A673 (cell line): ENCODE results near the gene DMXL1. TPM values are rescaled to one million over a fixed set of nuclear protein-coding genes. Genes with fewer than 3 reads are reported as not detected.

ENCODE experiments used
- BruUV-seq: library from RNA; stranded (reverse); fragments of 400-500 nt; replicated peaks from 2 replicates; lab custom pipeline; 2021; lab: Mats Ljungman, UMichigan
- CTCF ChIA-PET: fragments of 300-600 bp; sonication (Branson Sonifier 250); formaldehyde crosslinking; loops from one replicate; lab custom pipeline; 2022; ENCODE audit warnings: antibody characterized with exemption; lab: Charles Lee
- POLR2A ChIA-PET: fragments of 300-600 bp; sonication (Branson Sonifier 250); formaldehyde crosslinking; loops from one replicate; lab custom pipeline; 2022; ENCODE audit warnings: antibody characterized with exemption; ENCODE audit not compliant: low non-redundant PET; lab: Charles Lee
- DNase-seq: peaks from one replicate; pipeline ENCODE4 v3.0.0-alpha.2; 2015; ENCODE audit warnings: low spot score
- H3K27ac ChIP-seq: fragments of 200-600 bp; sonication (generic); 2 replicates; pipeline ENCODE4 v1.5.1; 2016; ENCODE audit warnings: mixed run types, low read depth, mild to moderate bottlenecking, mixed read lengths, antibody characterized with exemption, low read length; ENCODE audit not compliant: poor library complexity, severe bottlenecking
- H3K27me3 ChIP-seq: fragments of 200-600 bp; sonication (generic); replicated peaks from 2 replicates; pipeline ENCODE4 v1.6.1; 2017; ENCODE audit warnings: mixed run types, low read depth, mild to moderate bottlenecking, mixed read lengths, antibody characterized with exemption, low read length; ENCODE audit not compliant: insufficient read depth, poor library complexity
- H3K36me3 ChIP-seq: fragments of 200-600 bp; sonication (generic); 2 replicates; pipeline ENCODE4 v1.6.1; 2016; ENCODE audit warnings: mixed run types, mild to moderate bottlenecking, mixed read lengths, antibody characterized with exemption, low read length; ENCODE audit not compliant: insufficient read depth, poor library complexity, severe bottlenecking
- H3K4me1 ChIP-seq: fragments of 200-600 bp; sonication (generic); 2 replicates; pipeline ENCODE4 v1.6.1; 2017; ENCODE audit warnings: mixed run types, mild to moderate bottlenecking, mixed read lengths, antibody characterized with exemption, low read length; ENCODE audit not compliant: insufficient read depth, poor library complexity, severe bottlenecking
- H3K4me3 ChIP-seq: fragments of 200-600 bp; sonication (generic); 2 replicates; pipeline ENCODE4 v1.5.1; 2016; ENCODE audit warnings: low read depth, mixed run types, mild to moderate bottlenecking, mixed read lengths, low read length; ENCODE audit not compliant: poor library complexity, severe bottlenecking
- H3K9me3 ChIP-seq: fragments of 200-600 bp; sonication (generic); 2 replicates; pipeline ENCODE4 v1.6.1; 2016; ENCODE audit warnings: mixed run types, low read depth, mild to moderate bottlenecking, mixed read lengths, antibody characterized with exemption, low read length; ENCODE audit not compliant: poor library complexity, severe bottlenecking
- EZH2 ChIP-seq: fragments of 200-600 bp; sonication (generic); IDR thresholded peaks from 2 replicates; pipeline ENCODE4 v1.6.1; 2017; ENCODE audit warnings: borderline replicate concordance, low read depth, mild to moderate bottlenecking, mixed read lengths, antibody characterized with exemption, low read length; ENCODE audit not compliant: poor library complexity, severe bottlenecking
- intact Hi-C: fragments of 100-400 bp; cut with micrococcal nuclease; formaldehyde crosslinking; loops from one replicate; pipeline ENCODE4 v1.10.0; 2022; ENCODE audit not compliant: unreplicated experiment
- total RNA-seq: library from RNA; stranded (reverse); gene quantifications from 2 replicates; pipeline ENCODE4 v1.2.3, GENCODE V29; 2021
- TF ChIP-seq, protein P1 (sequence below): fragments of 300-800, 200-600 bp; sonication (generic); conservative IDR thresholded peaks from 2 replicates; pipeline ENCODE4 v1.5.1; 2017; ENCODE audit warnings: low read depth, mild to moderate bottlenecking, antibody characterized with exemption, low read length, moderate library complexity, mixed read lengths

DMXL1 gene
- total RNA-seq, 1 experiment from 2014 or later = 30.9 TPM

DNA sequence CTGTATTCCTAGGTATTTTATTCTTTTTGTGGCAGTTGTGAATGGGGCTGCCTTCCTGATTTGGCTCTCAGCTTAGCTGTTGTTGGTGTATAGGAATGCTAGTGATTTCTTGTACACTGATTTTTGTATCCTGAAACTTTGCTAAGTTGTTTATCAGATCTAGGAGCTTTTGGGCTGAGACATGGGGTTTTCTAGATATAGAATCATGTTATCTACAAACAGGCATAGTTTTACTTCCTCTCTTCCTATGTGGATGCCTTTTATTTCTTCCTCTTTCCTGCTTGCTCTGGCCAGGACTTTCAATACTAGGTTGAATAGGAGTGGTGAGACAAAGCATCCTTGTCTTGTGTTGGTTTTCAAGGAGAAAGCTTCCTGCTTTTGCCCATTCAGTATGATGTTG, 129.9 kb downstream of the DMXL1 start:
- no peak for TF ChIP-seq EZH2
- TF ChIP-seq, protein P1, sequence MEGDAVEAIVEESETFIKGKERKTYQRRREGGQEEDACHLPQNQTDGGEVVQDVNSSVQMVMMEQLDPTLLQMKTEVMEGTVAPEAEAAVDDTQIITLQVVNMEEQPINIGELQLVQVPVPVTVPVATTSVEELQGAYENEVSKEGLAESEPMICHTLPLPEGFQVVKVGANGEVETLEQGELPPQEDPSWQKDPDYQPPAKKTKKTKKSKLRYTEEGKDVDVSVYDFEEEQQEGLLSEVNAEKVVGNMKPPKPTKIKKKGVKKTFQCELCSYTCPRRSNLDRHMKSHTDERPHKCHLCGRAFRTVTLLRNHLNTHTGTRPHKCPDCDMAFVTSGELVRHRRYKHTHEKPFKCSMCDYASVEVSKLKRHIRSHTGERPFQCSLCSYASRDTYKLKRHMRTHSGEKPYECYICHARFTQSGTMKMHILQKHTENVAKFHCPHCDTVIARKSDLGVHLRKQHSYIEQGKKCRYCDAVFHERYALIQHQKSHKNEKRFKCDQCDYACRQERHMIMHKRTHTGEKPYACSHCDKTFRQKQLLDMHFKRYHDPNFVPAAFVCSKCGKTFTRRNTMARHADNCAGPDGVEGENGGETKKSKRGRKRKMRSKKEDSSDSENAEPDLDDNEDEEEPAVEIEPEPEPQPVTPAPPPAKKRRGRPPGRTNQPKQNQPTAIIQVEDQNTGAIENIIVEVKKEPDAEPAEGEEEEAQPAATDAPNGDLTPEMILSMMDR = no peak
- no peak overlapping the region for H3K4me3 ChIP-seq
- H3K9me3 ChIP-seq = no peaks in the 10 kb centered on the region
- no TSS peak for BruUV-seq
- H3K4me1 ChIP-seq = no peaks in the 10 kb centered on the region
- POLR2A ChIA-PET = no interaction called here
- H3K27ac ChIP-seq = no peak overlapping the region
- intact Hi-C loops = no loop called here
- no peaks in the 10 kb centered on the region for H3K27me3 ChIP-seq
- CTCF ChIA-PET = no interaction called here
- no peak for DNase-seq
- peaks cover 14% of the 10 kb centered on the region for H3K36me3 ChIP-seq

DNA sequence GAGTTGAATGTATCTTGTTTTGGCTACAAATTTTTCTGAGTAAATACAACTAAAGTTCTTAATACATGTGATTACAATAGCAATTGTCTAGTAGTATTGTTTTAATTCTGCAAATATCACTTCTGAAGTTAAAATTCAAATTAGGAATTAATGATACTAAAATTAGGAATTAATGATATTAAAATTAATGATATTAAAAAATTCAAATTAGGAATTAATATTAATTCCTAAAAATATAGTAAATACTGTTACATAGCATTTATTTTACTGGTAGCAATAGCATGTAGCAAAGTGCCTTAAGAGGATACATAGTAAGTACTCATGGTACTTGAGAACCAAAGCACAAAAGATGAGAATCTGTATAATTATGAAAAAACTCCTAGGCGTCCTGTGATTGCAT, 136.2 kb downstream of the DMXL1 start:
- DNase-seq = no peak
- no peaks in the 10 kb centered on the region for H3K9me3 ChIP-seq
- no TSS peak for BruUV-seq
- peaks cover 5% of the 10 kb centered on the region for H3K36me3 ChIP-seq
- no peak overlapping the region for H3K27ac ChIP-seq
- H3K4me3 ChIP-seq = no peak overlapping the region
- TF ChIP-seq EZH2 = no peak
- TF ChIP-seq, protein P1 = no peak
- ChIA-PET CTCF (no interaction called here), POLR2A (no interaction called here)
- H3K4me1 ChIP-seq = no peaks in the 10 kb centered on the region
- intact Hi-C loops = loop anchor here (2.0 kb wide), 1 partner anchor 206 kb away; no protein-coding TSS in a partner anchor
- H3K27me3 ChIP-seq = no peaks in the 10 kb centered on the region

DNA sequence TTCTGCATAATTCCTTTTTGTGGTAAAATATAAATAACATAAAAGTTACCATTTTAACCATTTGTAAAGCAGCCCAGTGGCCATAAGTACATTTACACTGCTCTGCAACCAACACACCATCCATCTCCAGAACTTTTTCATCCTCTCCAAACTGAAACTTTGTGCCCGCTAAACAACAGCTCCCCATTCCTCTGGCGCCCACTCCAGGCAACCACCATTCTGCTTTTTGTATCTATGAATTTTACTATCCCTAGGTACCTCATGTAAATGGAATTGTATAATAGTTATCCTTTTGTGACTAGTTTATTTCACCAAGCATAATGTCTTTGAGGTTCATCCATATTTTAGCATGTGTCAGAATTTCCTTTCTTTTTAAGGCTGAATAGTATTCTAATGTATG, 141.1 kb downstream of the DMXL1 start:
- ChIA-PET CTCF (no interaction called here), POLR2A (no interaction called here)
- no peaks in the 10 kb centered on the region for H3K9me3 ChIP-seq
- no peaks in the 10 kb centered on the region for H3K27me3 ChIP-seq
- no peaks in the 10 kb centered on the region for H3K36me3 ChIP-seq
- no peak overlapping the region for H3K27ac ChIP-seq
- H3K4me1 ChIP-seq = no peaks in the 10 kb centered on the region
- intact Hi-C loops = no loop called here
- no TSS peak for BruUV-seq
- H3K4me3 ChIP-seq = no peak overlapping the region
- no peak for DNase-seq
- TF ChIP-seq, protein P1 = no peak
- TF ChIP-seq EZH2 = no peak
